C1 segment of cervical spinal cord (tissue), 14 donors: ENCODE results near the gene RASSF3.
"Not testable (repeated sequence)": the region's sequence is repeated elsewhere in the genome, so short reads cannot be mapped to it uniquely, and the experiment has no call there.

Experiments used
- DNase-seq, 14 donors: peaks; one replicate each; lab custom pipeline; 2025; lab: John Stamatoyannopoulos, UW

Gene RASSF3

DNA sequence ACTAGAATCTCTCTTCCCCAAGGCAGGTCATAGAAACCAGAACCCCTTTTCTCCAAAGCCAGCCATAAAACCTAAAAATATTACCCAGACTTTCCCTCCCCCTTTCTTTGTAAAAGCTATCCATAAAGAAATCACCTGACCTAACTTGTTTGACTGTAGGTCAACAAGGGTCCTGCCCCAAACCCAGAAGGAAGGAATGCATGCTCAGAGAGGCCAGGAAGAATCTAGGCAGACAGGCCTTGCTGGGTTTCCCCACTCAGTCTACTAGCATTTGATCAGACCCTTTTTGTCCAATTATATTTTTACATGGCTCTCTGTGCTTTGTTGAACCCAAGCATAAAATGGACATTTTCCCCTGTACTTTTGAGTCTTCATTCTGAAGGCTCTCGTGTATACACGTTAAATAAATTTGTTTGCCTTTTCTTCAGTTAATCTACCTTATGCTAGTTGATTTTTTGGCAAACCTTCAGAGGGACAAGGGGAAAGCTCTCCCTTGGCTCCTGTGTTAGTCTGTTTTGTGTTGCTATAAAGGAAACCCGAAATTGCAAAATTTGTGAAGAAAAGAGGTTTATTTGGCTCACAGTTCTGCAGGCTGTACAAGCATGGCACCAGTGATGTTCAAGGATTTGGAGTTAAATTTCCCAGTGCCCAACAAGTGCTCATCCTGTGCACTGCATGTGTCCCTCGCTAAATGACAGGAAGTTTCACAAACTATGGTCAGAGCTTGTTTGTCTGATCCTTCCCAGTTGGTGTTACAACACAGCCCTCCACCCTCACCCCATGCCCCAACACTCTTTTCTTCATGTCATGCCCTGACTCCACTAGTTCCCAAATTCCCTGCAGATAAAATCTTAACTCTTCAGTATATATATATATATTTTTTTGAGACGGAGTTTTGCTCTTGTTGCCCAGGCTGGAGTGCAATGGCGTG, 14.2 kb upstream of the RASSF3 start:
- DNase-seq, result no peak

DNA sequence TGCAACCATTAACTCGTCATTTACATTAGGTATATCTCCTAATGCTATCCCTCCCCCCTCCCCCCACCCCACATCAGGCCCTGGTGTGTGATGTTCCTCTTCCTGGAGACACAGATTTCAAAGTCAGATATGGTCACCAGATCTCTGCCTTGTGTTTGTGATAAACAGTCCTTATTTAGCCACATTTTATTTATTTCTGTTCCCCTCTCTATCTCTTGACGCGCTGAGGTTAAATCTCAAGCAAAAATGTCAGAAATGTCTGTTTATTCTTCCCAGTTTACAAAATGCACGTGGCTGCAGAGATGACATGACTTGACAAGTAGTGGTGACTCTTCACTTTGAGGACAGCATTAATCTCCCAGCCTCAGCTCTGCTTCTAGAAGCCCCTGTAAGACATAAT, 11.5 kb upstream of the RASSF3 start:
- no peak for DNase-seq

DNA sequence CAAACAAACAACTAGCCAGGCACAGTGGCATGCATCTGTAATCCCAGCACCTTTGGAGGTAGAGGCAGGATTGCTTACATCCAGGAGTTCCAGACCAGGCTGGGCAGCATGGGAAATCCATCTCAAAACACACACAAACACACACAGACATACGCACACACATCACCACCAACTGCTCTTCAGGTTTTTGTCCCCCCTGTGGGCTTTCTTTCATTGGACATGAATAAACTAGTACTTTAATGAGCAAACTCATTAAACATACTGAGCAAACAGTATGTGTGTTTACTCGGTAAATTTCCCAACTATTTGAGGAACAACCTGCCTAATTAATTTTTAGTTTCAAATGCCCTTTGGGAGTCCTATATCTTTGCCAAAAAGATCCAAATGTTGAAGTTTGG, 10.1 kb upstream of the RASSF3 start:
- no peak for DNase-seq

DNA sequence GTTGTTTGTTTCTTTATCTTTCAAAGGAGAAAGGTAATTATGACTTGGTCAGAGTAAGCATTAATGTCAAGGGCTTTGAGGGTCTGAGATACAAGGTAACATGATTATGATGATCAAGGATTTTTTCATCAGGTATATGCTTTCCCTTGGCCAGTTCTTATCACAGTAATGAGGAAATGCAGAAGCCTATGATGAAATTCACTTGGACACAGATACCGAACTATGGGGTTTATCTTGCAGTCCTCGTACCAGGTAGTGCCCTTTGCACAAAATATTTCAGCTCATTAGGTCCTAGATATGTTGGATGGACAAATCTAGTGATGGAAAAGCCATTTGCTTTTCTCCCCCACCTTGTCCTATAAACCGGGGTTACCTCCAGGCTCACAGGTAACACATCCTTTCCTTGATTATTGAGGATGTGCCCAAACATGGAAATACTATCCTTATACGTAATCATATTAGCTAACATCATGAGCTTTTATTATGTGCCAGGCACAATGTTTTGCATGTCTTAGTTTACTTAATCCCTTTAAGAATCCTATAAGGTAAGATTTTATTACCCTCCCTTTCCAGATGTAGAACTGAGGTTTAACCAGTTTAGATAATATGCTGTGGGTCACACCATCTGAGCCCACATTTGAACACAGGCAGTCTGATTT, 7.0 kb upstream of the RASSF3 start:
- no peak for DNase-seq

DNA sequence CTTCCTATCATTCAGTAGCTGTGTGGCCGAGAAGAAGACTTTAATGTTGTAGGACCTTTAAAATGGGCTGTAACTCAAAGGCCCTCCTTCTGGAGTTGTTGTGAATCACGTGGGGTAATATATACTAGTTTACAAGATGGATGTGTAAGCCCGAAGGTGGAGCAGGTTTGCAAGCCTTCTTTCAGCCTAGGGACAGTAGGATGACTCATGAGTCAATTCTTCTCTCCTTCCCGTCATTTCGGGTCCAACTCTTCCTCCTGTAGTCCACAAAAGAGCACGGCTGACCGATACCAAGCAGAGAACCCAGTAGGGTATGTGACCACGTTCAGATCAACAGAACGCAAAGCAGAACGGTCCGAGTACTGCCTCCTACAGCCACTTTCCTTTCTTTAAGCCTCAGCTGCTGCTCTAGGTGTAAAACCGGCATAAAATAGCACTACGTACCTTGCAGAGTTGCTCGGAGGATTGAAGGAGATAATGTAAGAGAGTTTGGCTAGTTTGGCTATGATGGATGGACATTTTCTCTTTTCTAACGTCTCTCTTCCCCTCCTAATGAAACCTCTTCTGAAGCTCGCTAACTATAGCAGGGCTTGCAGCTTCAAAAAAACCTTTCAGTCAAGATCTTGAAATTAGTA, 1.3 kb upstream of the RASSF3 start:
- peak in 5 of 14 donors; percentile 3 to 26 (median 14) for DNase-seq

DNA sequence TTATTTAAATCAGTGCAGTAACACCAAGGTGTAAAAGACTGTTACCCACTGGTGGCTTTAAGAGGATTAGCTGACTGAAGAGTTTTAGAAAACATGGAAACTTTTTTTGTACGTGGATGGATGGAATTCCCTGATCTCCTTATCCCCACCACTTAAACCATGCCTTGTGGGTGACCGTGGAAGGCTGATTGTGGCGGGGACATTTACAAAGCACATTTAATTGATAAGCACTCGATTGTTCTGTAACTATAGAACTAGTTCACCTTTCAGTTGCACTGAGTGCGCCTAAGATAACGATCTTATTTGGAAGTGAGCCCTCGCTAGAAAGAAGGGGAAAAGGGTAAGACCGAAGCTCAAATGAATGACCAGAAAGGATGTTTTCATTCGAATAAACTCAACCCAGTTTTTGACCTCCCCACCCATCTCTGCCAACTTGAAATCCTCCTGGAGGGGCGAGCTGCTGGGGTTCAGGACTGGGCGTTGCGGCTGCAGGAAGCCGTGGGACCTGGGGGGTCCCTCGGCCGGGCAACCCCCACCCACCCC, 688 bp upstream of the RASSF3 start:
- DNase-seq, result no peak

DNA sequence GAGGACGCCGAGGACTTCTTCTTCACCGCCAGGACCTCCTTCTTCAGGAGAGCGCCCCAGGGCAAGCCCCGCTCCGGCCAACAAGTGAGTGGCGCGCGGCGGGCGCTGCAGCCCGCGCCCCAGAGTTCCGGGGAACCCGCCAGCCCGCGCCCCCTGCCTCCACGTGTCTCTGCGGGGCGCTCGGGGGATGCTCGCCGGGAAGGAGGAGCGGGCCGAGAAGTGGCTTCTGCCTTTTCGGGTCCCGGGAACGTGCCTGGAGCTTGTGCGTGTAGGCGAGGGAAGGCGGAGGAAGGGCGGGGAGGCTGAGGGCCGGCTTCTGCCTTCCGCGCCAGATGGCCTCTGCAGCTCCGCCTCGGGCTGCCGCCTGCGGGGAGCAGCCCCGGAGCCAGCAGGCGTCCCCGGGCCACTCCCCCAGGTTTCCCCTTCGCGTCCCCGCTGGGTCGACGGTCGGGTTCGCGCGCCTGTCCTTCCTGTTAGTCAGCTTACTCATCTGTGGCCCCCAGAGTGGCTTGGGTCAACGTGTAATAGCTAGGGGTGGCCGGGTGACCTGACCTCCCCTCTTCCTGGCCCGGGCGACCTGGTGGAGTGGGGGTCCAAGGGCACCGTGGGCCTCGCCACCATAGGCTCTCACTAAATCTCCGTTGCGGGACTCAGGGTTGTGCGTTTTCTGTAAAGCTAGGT, 505 bp downstream of the RASSF3 start:
- peak in 8 of 14 donors; percentile 18 to 52 (median 42) for DNase-seq

DNA sequence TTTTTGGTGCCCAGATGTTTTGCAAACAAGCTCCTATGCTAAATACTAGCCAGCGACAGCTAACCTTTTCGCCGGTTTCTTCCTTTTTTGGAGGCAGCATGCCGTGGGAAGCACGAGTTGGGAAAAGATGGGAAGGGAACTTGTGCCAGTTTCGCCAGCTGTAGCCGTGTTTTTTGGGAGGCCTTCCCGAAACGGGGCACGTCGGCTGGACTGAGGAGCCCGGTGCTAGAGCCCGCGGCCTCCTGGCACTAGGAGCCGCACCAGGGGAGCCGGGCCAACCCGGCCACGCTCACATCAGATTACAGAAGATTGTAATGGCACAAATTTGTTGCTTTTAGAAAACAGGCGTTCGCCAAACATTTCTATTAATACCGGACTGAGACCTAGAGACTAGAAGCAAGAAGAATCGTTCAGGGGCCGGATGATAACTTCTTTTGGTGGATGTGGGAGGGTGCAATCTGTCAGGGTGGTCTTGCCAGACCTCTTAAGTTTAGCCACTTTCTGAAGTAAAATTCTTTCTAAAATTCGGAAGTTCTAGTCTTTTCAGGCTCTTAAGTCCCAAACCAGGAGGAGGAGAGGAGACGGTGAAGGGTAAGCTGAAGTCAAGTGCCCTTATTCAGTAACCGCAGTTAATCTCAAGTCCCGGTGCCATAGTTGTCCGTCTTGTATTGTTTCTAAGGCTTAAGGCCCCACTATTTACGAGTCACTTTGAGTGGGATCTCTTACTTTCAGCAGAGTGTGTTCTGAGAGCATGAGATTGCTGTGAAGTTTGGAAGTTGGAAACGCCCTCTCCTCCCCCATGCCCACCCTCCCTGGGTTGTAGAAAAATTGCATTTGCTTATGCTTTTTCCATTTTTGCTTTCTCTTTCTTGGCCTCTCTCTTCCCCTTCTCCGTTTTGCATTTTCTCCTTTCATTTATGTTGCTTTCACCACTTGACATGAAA, 1.3 kb downstream of the RASSF3 start:
- DNase-seq, result peak in 5 of 14 donors; percentile 23 to 45 (median 36)

DNA sequence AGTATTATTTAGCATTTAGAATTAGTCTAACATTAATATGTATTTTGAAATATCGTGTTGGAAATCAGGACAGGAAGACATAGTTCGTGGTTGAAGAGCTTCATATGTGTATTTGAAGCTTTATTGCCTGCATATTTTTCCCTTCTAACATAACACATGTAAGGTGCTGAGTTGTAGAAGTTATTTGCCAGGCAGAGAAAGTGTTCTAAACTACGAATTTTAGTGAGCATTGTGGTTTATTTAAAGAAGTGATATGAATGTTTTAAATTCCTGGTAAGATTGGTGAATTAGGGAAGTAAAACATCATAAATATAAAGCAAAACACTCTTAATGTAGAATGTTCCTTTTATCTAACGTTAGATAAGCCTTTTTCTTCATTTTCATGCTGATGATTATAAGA, 2.5 kb downstream of the RASSF3 start:
- DNase-seq, result no peak

DNA sequence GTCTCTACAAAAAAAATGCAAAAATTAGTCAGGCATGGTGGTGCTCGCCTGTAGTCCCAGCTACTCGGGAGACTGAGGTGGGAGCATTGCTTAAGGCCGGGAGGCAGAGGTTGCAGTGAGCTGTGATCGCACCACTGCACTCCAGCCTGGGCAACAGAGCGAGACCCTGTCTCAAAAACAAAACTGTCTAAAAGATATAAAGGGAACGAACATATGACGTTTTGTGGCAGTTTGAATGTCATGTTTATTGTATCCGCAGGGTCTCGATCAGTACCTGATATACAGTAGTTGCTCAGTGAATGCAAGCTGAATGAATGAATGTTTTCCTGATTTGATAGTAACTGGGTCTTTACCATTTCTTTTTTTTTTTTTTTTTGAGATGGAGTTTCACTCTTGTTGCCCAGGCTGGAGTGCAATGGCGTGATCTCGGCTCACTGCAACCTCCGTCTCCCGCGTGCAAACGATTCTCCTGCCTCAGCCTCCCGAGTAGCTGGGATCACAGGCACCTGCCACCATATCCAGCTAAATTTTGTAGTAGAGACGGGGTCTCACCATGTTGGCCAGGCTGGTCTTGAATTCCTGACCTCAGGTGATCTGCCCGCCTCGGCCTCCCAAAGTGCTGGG, 3.6 kb downstream of the RASSF3 start:
- not testable (repeated sequence) for DNase-seq

DNA sequence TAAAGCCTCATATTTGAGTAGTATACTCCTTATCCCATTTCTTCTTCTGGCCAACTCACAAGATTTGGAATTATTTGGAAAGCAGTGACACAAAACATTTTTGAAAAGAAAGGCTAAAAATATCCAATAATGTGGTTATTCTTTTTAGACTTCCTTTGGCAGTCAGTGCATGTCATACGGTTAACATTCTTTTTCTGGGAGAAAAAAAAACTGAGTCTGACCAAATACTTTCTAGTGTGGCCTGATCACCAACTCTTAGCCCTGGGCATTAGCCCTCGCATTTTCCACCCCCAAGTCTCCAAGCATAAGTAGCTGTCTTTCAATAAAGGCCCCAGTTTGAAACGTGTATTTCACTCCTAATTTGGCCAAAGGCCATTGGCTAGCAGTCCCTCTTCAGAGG, 5.9 kb downstream of the RASSF3 start:
- peak in 2 of 14 donors; percentile 4 to 7 for DNase-seq

DNA sequence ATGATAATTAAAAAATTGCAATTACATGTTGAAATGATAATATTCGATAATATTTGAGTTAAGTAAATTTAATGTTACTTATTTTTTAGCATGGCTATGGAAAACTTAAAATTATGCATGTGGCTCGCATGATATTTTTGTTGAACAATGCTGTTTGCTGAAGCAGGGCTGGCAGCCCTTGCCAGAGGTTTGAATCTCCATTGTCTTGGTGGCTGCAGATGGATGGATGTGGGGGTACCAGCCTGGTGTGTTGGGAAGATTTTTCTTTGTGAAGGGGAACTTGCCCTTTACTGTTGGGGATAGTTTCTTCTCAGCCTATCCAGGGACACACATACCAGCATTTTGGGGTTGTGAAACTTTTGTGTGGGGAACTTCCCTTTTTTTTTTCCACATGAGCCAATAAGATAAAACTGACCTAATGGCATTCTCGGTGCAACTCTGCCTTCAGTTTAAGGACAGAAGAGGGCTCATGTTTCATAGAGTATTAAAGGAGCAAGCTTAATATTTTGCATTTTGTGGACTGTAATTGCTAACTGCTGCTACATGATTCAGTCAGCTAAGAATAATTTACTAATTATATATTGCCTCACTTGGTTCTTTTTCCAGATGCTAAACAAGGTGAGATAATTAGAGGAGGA, 8.8 kb downstream of the RASSF3 start:
- no peak for DNase-seq

DNA sequence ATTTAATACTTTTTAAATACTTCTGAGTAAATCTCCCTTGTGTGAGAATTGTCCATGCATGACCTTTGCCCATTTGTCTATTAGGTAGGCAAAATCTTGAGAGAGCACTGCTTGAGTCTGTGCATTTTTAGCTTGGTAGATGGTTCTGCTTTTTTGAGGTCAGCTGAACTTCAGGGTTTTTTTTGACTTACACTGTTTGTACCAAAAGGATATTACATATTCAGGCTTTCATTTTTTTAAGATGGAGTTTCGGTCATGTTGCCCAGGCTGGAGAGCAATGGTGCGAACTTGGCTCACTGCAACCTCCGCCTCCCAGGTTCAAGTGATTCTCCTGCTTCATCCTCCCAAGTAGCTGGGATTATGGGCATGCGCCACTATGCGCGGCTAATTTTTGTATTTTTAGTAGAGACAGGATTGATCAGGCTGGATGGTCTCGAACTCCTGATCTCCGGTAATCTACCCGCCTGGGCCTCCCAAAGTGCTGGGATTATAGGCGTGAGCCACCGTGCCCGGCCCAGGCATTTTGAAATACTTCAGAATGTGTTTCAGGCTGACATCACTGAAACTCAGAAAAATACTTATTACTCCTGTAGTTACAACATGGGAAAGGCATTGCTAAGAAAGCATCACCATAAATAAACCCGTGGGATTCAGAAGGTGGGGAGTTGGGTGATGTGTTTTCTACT, 11.1 kb downstream of the RASSF3 start:
- no peak for DNase-seq

DNA sequence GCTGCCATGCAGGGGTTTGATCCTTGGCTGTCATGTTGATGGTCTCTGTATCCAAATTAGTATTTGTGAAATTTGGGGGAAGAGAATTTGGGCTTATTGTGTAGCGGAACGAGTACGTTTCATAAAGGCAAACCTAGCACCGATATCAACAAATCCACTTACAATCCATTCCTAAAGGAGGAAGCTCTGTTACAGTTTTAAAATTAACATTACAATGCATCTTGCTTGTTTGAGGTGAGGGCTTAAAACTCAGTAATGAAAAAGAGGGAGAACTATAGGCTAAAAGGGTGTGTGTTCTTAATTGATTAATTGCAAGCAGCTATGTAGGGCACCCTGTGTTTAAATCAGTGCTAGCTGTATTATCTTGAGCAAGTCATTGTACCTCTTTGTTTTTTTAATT, 13.7 kb downstream of the RASSF3 start:
- DNase-seq, result no peak

DNA sequence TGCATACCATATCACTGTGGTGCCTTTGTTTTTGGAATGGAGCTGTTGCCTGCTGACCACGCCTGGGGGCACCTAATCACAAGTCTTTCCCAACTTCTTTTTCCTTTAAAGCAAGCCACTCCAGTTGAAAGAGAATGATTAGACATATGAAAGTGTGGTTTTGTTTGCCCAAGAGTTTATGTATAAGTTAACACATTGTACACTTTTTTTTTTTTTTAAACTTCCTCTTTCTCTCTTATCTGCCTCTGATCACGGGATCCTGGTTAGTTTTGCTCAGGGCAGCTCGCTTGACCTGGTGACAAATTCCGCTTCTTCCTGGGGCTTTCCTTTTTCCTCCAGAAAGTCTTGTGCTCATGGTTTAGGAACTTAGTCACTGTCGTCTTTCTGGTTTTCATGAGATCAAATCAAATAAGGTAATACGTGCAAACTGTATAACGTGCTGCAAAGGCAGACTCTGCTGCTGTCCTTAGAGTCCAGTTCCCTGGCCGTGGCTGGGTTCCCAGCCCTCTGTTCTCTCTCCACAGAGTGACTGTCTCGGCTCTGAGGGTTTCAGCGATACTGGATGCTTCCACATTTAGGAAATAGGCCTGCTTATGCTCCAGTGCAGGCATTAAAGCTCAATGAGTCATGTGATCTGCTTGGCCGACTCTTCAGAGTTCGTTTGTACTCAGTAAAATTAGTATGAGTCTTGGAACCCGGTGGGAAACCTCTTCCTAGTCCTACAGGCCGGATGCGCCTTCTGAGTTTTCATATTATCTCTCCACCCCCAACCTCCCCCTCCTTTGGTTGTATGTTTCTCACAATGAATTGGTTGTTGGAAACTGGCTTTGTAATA, 15.2 kb downstream of the RASSF3 start:
- peak in 10 of 14 donors; percentile 4 to 63 (median 36) for DNase-seq

DNA sequence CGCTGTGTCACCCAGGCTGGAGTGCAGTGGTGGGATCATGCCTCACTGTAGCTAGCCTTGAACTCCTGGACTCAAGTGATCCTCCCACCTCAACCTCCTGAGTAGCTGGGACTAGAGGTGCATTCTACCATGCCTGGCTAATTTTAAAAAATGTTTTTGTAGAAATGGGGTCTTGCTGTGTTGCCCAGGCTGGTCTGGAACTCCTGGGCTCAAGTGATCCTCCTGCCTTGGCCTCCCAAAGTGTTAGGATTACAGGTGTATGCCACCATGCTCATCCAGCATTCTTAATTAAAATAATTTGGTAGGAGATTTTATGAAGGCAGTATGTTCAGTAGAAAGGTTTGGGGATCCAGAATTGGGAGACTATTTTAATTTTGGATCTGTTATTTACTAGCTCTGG, 16.3 kb downstream of the RASSF3 start:
- DNase-seq, result not testable (repeated sequence)

DNA sequence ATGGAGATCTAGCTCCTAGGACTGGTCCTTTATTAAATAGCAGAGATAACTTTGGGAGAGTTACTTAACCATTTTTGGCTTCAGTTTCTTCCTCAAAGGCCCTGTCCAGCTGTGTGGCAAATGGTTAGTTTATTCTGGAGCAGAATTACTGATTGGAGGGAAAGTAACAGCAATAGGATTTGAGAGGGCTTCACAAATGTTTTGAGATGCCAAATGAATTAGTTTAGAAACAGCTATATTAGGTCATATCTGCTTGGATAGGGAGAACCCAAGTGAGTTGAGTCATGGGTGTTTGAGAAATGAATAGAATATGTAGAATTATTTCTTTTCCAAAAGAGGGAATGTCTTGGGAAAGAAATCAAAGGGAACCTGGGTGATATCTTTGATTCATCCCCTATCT, 17.5 kb downstream of the RASSF3 start:
- no peak for DNase-seq

DNA sequence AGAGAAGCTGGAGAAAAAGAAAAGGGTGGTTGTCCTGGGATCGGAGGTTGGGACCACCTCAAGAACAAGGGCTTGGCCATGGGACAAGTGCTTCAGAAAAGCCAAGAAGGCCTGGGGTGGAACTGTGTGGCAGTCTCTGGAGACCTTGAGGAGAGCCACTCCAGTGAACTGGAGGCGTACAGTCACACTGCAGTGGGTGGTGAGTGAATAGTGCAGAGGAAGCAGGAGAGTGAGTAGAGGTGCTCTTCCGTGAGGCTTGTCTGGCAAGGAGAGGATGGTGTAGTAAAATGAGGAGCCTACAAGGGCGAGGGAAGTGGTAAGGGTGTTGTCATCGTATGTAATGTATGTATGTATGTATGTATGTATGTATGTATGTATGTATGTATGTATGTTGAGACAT, 20.9 kb downstream of the RASSF3 start:
- DNase-seq, result no peak
